ENCODE data around the gene ZNF222.
A peak's percentile ranks its signal among the peaks of the same experiment; 100 is the strongest.

The ZNF222 gene

GRCh38 chr19:44025217-44025936, at the start of gene ZNF222:
Gene ZNF222 (plus strand): TSS chr19:44025379. CDS start chr19:44025437, 58 bp downstream.
- TF ChIP-seq TOX (CRISPR knock-in tag; IDR thresholded peaks at IDR 0.05; ENCODE audit: borderline replicate concordance) (no peak), ESRRG (CRISPR knock-in tag; IDR thresholded peaks at IDR 0.05) (no peak), TCF4 (CRISPR knock-in tag; IDR thresholded peaks at IDR 0.05; ENCODE audit: borderline replicate concordance) (no peak), BACH2 (CRISPR knock-in tag; IDR thresholded peaks at IDR 0.05; ENCODE audit: borderline replicate concordance) (no peak), ZFP3 (CRISPR knock-in tag; IDR thresholded peaks at IDR 0.05) (no peak), PPARA (CRISPR knock-in tag; IDR thresholded peaks at IDR 0.05; ENCODE audit: borderline replicate concordance) (no peak), RARB (CRISPR knock-in tag; IDR thresholded peaks at IDR 0.05) (no peak), ZFP30 (CRISPR knock-in tag; IDR thresholded peaks at IDR 0.05) (no peak), ZNF8 (CRISPR knock-in tag; IDR thresholded peaks at IDR 0.05) (no peak), CSDC2 (CRISPR knock-in tag; IDR thresholded peaks at IDR 0.05) (no peak), GLIS3 (CRISPR knock-in tag; IDR thresholded peaks at IDR 0.05) (no peak), ARNTL (CRISPR knock-in tag; IDR thresholded peaks at IDR 0.05; ENCODE audit: borderline replicate concordance, low read depth) (no peak), SNAI2 (CRISPR knock-in tag; IDR thresholded peaks at IDR 0.05) (no peak), CSRNP3 (CRISPR knock-in tag; IDR thresholded peaks at IDR 0.05) (no peak), ZC3H10 (CRISPR knock-in tag; IDR thresholded peaks at IDR 0.05) (no peak), OSR1 (CRISPR knock-in tag; IDR thresholded peaks at IDR 0.05) (no peak), ZNF565 (CRISPR knock-in tag; conservative IDR thresholded peaks at IDR 0.05; ENCODE audit: low read depth) (no peak), PATZ1 (CRISPR knock-in tag; IDR thresholded peaks at IDR 0.05; ENCODE audit: borderline replicate concordance) (no peak), POU6F1 (CRISPR knock-in tag; IDR thresholded peaks at IDR 0.05; ENCODE audit: borderline replicate concordance, low read depth) (no peak), ZNF70 (CRISPR knock-in tag; IDR thresholded peaks at IDR 0.05) (no peak)
- ATAC-seq: peak; percentile 100

- ATAC-seq: no peak
- TF ChIP-seq RARB (CRISPR knock-in tag; IDR thresholded peaks at IDR 0.05): no peak
- no peak for TF ChIP-seq BACH2 (CRISPR knock-in tag; IDR thresholded peaks at IDR 0.05; ENCODE audit: borderline replicate concordance)
- no peak for TF ChIP-seq ARNTL (CRISPR knock-in tag; IDR thresholded peaks at IDR 0.05; ENCODE audit: borderline replicate concordance, low read depth)
- TF ChIP-seq TOX (CRISPR knock-in tag; IDR thresholded peaks at IDR 0.05; ENCODE audit: borderline replicate concordance): no peak
- TF ChIP-seq ZFP3 (CRISPR knock-in tag; IDR thresholded peaks at IDR 0.05): no peak
- no peak for TF ChIP-seq CSRNP3 (CRISPR knock-in tag; IDR thresholded peaks at IDR 0.05)
- no peak for TF ChIP-seq ZNF8 (CRISPR knock-in tag; IDR thresholded peaks at IDR 0.05)
These were observed 48.4 kb upstream of the ZNF222 start for GRCh38 chr19:43976732-43977131.

- no peak for ATAC-seq
- TF ChIP-seq ARNTL (CRISPR knock-in tag; IDR thresholded peaks at IDR 0.05; ENCODE audit: borderline replicate concordance, low read depth) (no peak), BACH2 (CRISPR knock-in tag; IDR thresholded peaks at IDR 0.05; ENCODE audit: borderline replicate concordance) (no peak), ZC3H10 (CRISPR knock-in tag; IDR thresholded peaks at IDR 0.05) (no peak), ESRRG (CRISPR knock-in tag; IDR thresholded peaks at IDR 0.05) (no peak), SNAI2 (CRISPR knock-in tag; IDR thresholded peaks at IDR 0.05) (no peak)
These were observed 41.7 kb upstream of the ZNF222 start for GRCh38 chr19:43983544-43983911.

All from SK-N-SH treated with all-trans-retinoic acid at 6 μM for 48 hours (cell line).